ENCODE data around the gene ACAD9.

Gene ACAD9

GRCh38 chr3:128932516-128933212 lies 53.2 kb downstream of the ACAD9 start:
- DNase-seq (ENCODE audit: insufficient read length, low spot score) = no peak
- FAIRE-seq = no peak

- FAIRE-seq = no peak
- no peak for DNase-seq (ENCODE audit: insufficient read length, low spot score)
Measured at GRCh38 chr3:128933213-128933921, 53.9 kb downstream of the ACAD9 start.

GRCh38 chr3:128933922-128934253 lies 54.5 kb downstream of the ACAD9 start:
- FAIRE-seq = no peak
- no peak for DNase-seq (ENCODE audit: insufficient read length, low spot score)

GRCh38 chr3:128935922-128936321 lies 56.5 kb downstream of the ACAD9 start:
- no peak for FAIRE-seq
- no peak for DNase-seq (ENCODE audit: insufficient read length, low spot score)

GRCh38 chr3:128936341-128936740 lies 56.9 kb downstream of the ACAD9 start:
- DNase-seq (ENCODE audit: insufficient read length, low spot score) (no peak), FAIRE-seq (no peak)

GRCh38 chr3:128940252-128940651 lies 60.8 kb downstream of the ACAD9 start:
- FAIRE-seq = no peak
- DNase-seq (ENCODE audit: insufficient read length, low spot score) = no peak

GRCh38 chr3:128942161-128942952 lies 62.9 kb downstream of the ACAD9 start:
- FAIRE-seq (no peak), DNase-seq (ENCODE audit: insufficient read length, low spot score) (no peak)

GRCh38 chr3:128945041-128945877 lies 65.8 kb downstream of the ACAD9 start:
- DNase-seq (ENCODE audit: insufficient read length, low spot score) (no peak), FAIRE-seq (no peak)

- DNase-seq (ENCODE audit: insufficient read length, low spot score) (no peak), FAIRE-seq (no peak)
Measured at GRCh38 chr3:128945878-128946175, 66.4 kb downstream of the ACAD9 start.

- DNase-seq (ENCODE audit: insufficient read length, low spot score) = no peak
- FAIRE-seq = no peak
Measured at GRCh38 chr3:128946411-128946810, 67.0 kb downstream of the ACAD9 start.

- FAIRE-seq (no peak), DNase-seq (ENCODE audit: insufficient read length, low spot score) (no peak)
Measured at GRCh38 chr3:128949158-128949557, 69.7 kb downstream of the ACAD9 start.

GRCh38 chr3:128950223-128950938 lies 71.0 kb downstream of the ACAD9 start:
- DNase-seq (ENCODE audit: insufficient read length, low spot score) (no peak), FAIRE-seq (no peak)

- FAIRE-seq (no peak), DNase-seq (ENCODE audit: insufficient read length, low spot score) (no peak)
Measured at GRCh38 chr3:128956440-128956839, 77.0 kb downstream of the ACAD9 start.

Data from HTR-8/SVneo (cell line).